K562 (cell line): ENCODE data around the gene ORC4. TPM values are rescaled to one million over a fixed set of nuclear protein-coding genes. Genes with fewer than 3 reads are reported as not detected.

ENCODE experiments used
- ATAC-seq: fragments of 200-7000 bp; cut with Tn5 transposase; 3 replicates; pipeline ENCODE4 v1.9.1; 2020; ENCODE audit warnings: moderate library complexity
- BruUV-seq: library from RNA; stranded (reverse); fragments of 400-500 nt; replicated peaks from 2 replicates; lab custom pipeline; 2021; lab: Mats Ljungman, UMichigan
- CTCF ChIA-PET: fragments of 300-600 bp; formaldehyde crosslinking; extraction: SDS; loops from one replicate; lab custom pipeline; 2021; ENCODE audit warnings: low intra/inter-chr PET ratio; lab: Yijun Ruan, JAX
- POLR2A ChIA-PET: fragments of 300-600, 350-650 bp; sonication (Branson Sonifier 250); formaldehyde crosslinking; extraction: SDS; loops from one replicate; lab custom pipeline; 2021; ENCODE audit warnings: antibody characterized with exemption, inconsistent platforms; lab: Yijun Ruan, JAX
- DNase-seq, 4 experiments: peaks; one replicate each; pipeline versions ENCODE4 v3.0.0 to v3.0.0-alpha.2; 2011 to 2018; ENCODE audit warnings: low spot score in 3 of 4, mixed read lengths in 3 of 4; ENCODE audit errors: extremely low read depth in 1 of 4
- FAIRE-seq: peaks from 2 replicates; lab custom pipeline; 2011; peaks lifted over from hg19 to GRCh38; lab: Jason Lieb, UNC
- H2AFZ ChIP-seq: 2 replicates; pipeline ENCODE4 v1.6.0; 2011; ENCODE audit warnings: low read depth, low read length, control low read depth, inconsistent platforms
- H3K27ac ChIP-seq: fragments of 200-600 bp; 3 replicates; pipeline ENCODE4 v1.8.0; 2011; ENCODE audit warnings: low read depth, mild to moderate bottlenecking, control low read depth, inconsistent platforms, low read length, moderate library complexity, mixed read lengths; ENCODE audit errors: extremely low read depth
- H3K27me3 ChIP-seq, 2 experiments: fragments of 300-600 bp in 1 of 2; 2 replicates in 1 of 2; 3 replicates in 1 of 2; pipeline versions ENCODE4 v1.6.0 to v1.8.0; 2011; ENCODE audit warnings: inconsistent platforms in 2 of 2, low read length in 2 of 2, mild to moderate bottlenecking in 1 of 2, mixed read lengths in 1 of 2, moderate library complexity in 1 of 2; ENCODE audit not compliant: control insufficient read depth in 2 of 2, insufficient read depth in 2 of 2
- H3K36me3 ChIP-seq: fragments of 300-600 bp; 3 replicates; pipeline ENCODE4 v1.8.0; 2011; ENCODE audit warnings: mild to moderate bottlenecking, low read length, inconsistent platforms; ENCODE audit not compliant: control insufficient read depth, insufficient read depth
- H3K4me1 ChIP-seq, 2 experiments: fragments of 200-600 bp in 1 of 2; replicated peaks in 1 of 2; 2 replicates in 1 of 2; 3 replicates in 1 of 2; pipeline versions ENCODE4 v1.5.1 to v1.8.0; 2011; ENCODE audit warnings: inconsistent platforms in 2 of 2, low read length in 2 of 2, mild to moderate bottlenecking in 1 of 2, mixed read lengths in 1 of 2, moderate library complexity in 1 of 2; ENCODE audit not compliant: control insufficient read depth in 2 of 2, insufficient read depth in 2 of 2
- H3K4me2 ChIP-seq: 2 replicates; pipeline ENCODE4 v1.6.1; 2011; ENCODE audit warnings: low read length, control low read depth, inconsistent platforms, mixed read lengths; ENCODE audit not compliant: insufficient read depth
- H3K4me3 ChIP-seq: fragments of 200-600 bp; sonication (generic), shearing (Covaris generic); 2 replicates; pipeline ENCODE4 v1.5.1; 2016; ENCODE audit warnings: control low read depth, inconsistent platforms
- H3K79me2 ChIP-seq: fragments of 200-600 bp; 3 replicates; pipeline ENCODE4 v1.8.0; 2011; ENCODE audit warnings: low read length, inconsistent platforms; ENCODE audit not compliant: control insufficient read depth, insufficient read depth
- H3K9ac ChIP-seq, 2 experiments: 2 replicates each; pipeline versions ENCODE4 v1.6.0 to v1.6.1; 2011; ENCODE audit warnings: low read depth in 2 of 2, low read length in 2 of 2, control low read depth in 1 of 2, inconsistent platforms in 1 of 2, mild to moderate bottlenecking in 1 of 2, mixed read lengths in 1 of 2; ENCODE audit not compliant: insufficient read depth in 1 of 2
- H3K9me1 ChIP-seq: one replicate; pipeline ENCODE4 v1.6.0; 2011; ENCODE audit warnings: inconsistent platforms, mild to moderate bottlenecking, low read length, moderate library complexity; ENCODE audit not compliant: control insufficient read depth, insufficient read depth
- H3K9me3 ChIP-seq: replicated peaks from 2 replicates; pipeline ENCODE4 v1.5.1; 2011; ENCODE audit warnings: low read depth, low read length, inconsistent platforms; ENCODE audit not compliant: control insufficient read depth, insufficient read depth
- H4K20me1 ChIP-seq: replicated peaks from 2 replicates; pipeline ENCODE4 v1.6.1; 2011; ENCODE audit warnings: low read length, inconsistent platforms, mixed read lengths; ENCODE audit not compliant: control insufficient read depth, insufficient read depth
- ELF4 ChIP-seq: fragments of 450-650 bp; formaldehyde crosslinking; IDR thresholded peaks from 2 replicates; pipeline ENCODE4 v1.4.0; 2022; ENCODE audit warnings: missing genetic modification characterization
- MAFK ChIP-seq: IDR thresholded peaks from 2 replicates; pipeline ENCODE4 v1.6.1; 2011; ENCODE audit warnings: low read length, improper control_type of control experiment
- NR2C2 ChIP-seq, 2 experiments: fragments of 200-800 bp in 1 of 2; sonication (Bioruptor generic) in 1 of 2; sonication (generic) in 1 of 2; formaldehyde crosslinking in 1 of 2; IDR thresholded peaks; 2 replicates each; pipeline versions ENCODE4 v1.6.1 to v1.8.0; 2016 to 2022; ENCODE audit warnings: mild to moderate bottlenecking in 1 of 2, missing compliant biosample characterization in 1 of 2, missing genetic modification characterization in 1 of 2, missing genetic modification reagents in 1 of 2
- ZNF165 ChIP-seq: fragments of 250-450 bp; sonication (Bioruptor Pico); IDR thresholded peaks from 2 replicates; pipeline ENCODE4 v1.4.0; 2020; ENCODE audit warnings: borderline replicate concordance
- WGBS: fragments of 100-300 bp; shearing (Covaris generic); methylation state at CpG from one replicate; pipeline ENCODE4 v1.1.6; 2016; ENCODE audit warnings: low coverage, mixed read lengths; ENCODE audit not compliant: insufficient coverage; ENCODE audit errors: missing lambda C conversion rate; 5-methylcytosine and 5-hydroxymethylcytosine counted together
- in situ Hi-C: fragments of 300-500 bp; cut with MboI; formaldehyde crosslinking; loops from 4 replicates; pipeline ENCODE4 v1.15.0; 2018; ENCODE audit warnings: inconsistent platforms, mixed read lengths
- intact Hi-C: fragments of 100-400 bp; cut with micrococcal nuclease; formaldehyde crosslinking; loops from 2 replicates; pipeline ENCODE4 v1.14.2; 2022
- polyA plus RNA-seq, 8 experiments: library from polyadenylated mRNA; depleted of rRNA in 4 of 8; stranded (reverse) in 5 of 8; unstranded in 3 of 8; fragments of >200 nt; fragmentation: Nextera tagmentation in 2 of 8; fragmentation: Illumina TruSeq in 1 of 8; extraction: Ambion mirVana in 2 of 8; extraction: Trizol in 1 of 8; gene quantifications; 2 replicates each; pipeline versions ENCODE4 v1.2.1 to v1.2.3, GENCODE V29; 2011 to 2014; ENCODE audit warnings: inconsistent platforms in 1 of 8, missing spikeins in 1 of 8
- total RNA-seq, 7 experiments: library from RNA; depleted of rRNA in 6 of 7; stranded (reverse); fragments of >200 nt in 6 of 7; fragmentation: Illumina TruSeq in 2 of 7; extraction: Trizol in 2 of 7; gene quantifications; 2 replicates each; pipeline versions ENCODE4 v1.2.1 to v1.2.3, GENCODE V29; 2011 to 2021; ENCODE audit warnings: low replicate concordance in 1 of 7

Gene ORC4
- total and polyA plus RNA-seq, 9 of the 15 experiments (the other 6 are each of a cell fraction or from before 2014, with no cell fraction given): 58.6 to 100 (median 70.5) TPM

DNA sequence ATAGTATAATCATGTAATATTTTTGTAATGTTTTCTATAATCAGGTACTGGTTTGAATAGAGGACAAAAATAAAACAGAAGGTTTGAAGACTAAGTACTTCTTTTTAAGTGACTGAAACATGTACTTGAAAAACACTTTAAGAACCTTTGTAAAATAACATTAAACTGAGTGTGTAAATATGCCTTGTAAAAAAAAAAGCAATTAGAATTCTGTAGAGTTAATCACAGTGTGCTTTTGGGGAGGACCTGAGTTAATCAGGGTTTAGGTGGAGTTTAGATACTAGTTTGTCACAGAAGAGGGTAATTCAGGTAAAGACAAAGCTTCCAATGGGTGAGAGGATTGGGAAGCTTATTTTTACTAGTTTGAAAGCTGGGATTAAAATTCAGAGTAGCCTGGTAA, 10.6 kb upstream of the ORC4 start:
- no peak for TF ChIP-seq MAFK
- ATAC-seq (no peak), FAIRE-seq (no peak), DNase-seq (no peak)
- Histone ChIP-seq H4K20me1 (no peaks in the 10 kb centered on the region), H3K9me1 (no peaks in the 10 kb centered on the region), H3K27ac (no peak overlapping the region), H3K9ac (no peak overlapping the region), H3K36me3 (no peaks in the 10 kb centered on the region), H3K4me2 (no peak overlapping the region), H3K4me3 (no peak overlapping the region), H3K4me1 (no peaks in the 10 kb centered on the region; a peak in 1 of 5 replicates), H2AFZ (no peak overlapping the region), H3K9me3 (no peaks in the 10 kb centered on the region), H3K79me2 (peaks cover 8% of the 10 kb centered on the region; the same call in 2 of the 3 replicates), H3K27me3 (no peaks in the 10 kb centered on the region)
- intact Hi-C loops (no loop called here), in situ Hi-C loops (no loop called here)
- ChIA-PET CTCF (no interaction called here), POLR2A (interaction anchor here (0.7 kb wide), 1 partner anchor 149 kb away, joined by 3 read pairs; no protein-coding TSS in a partner anchor)
- BruUV-seq: no TSS peak

DNA sequence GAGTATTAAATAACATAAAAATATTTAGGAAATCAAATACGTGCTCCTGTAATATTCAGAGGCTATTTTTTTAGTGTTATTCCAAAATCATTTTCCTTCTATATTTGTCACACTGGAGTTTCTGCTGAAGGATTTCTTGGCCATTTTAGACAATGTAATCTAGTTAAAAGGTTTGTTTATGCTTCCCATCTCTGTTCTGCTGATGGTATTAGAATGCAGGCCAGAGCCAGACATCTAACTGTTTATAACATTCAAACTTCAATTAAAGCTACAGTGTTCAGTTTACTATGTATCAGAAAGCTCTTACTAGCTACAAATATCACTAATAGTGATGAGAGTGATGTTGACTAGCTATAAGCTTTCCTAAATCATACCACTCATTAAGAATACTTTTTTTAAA, 8.2 kb upstream of the ORC4 start:
- Histone ChIP-seq H3K4me3 (no peak overlapping the region), H3K9ac (no peak overlapping the region), H3K27ac (no peak overlapping the region), H3K9me3 (no peaks in the 10 kb centered on the region), H3K79me2 (peaks cover 24% of the 10 kb centered on the region), H3K4me2 (no peak overlapping the region), H3K36me3 (peaks cover 3% of the 10 kb centered on the region; the same call in 1 of the 3 replicates), H4K20me1 (no peaks in the 10 kb centered on the region), H2AFZ (no peak overlapping the region), H3K27me3 (no peaks in the 10 kb centered on the region), H3K4me1 (peaks cover 0 to 2% of the 10 kb centered on the region in 2 experiments; a peak in 2 of 5 replicates), H3K9me1 (no peaks in the 10 kb centered on the region)
- intact Hi-C loops (no loop called here), in situ Hi-C loops (no loop called here)
- FAIRE-seq (no peak), DNase-seq (no peak), ATAC-seq (no peak)
- no TSS peak for BruUV-seq
- TF ChIP-seq ZNF165 (CRISPR knock-in tag): no peak
- no peak for TF ChIP-seq NR2C2 (CRISPR knock-in tag; IDR thresholded peaks at IDR 0.05)
- no peak for TF ChIP-seq NR2C2 (tag; IDR thresholded peaks at IDR 0.05)
- TF ChIP-seq ELF4 (CRISPR knock-in tag): no peak
- ChIA-PET POLR2A (interaction anchor here (0.6 kb wide), 2 partner anchors 8 to 13 kb away, joined by 3 to 4 read pairs; partner anchors contain the start of gene ORC4), CTCF (no interaction called here)
- 85% methylated on average over 1 of the region's 1 CpG for WGBS
